A549 (cell line): ENCODE results near the gene FUBP1.

ENCODE experiments used
- BHLHE40 ChIP-seq: IDR thresholded peaks from 2 replicates; pipeline ENCODE4 v1.6.1; 2012; ENCODE audit warnings: low read depth, low read length, inconsistent platforms
- CBX2 ChIP-seq: fragments of 200-600 bp; sonication (generic); IDR thresholded peaks from 2 replicates; pipeline ENCODE4 v1.6.1; 2016; ENCODE audit warnings: low read depth, mild to moderate bottlenecking, borderline replicate concordance
- CHD2 ChIP-seq: fragments of 150-350 bp; IDR thresholded peaks from 2 replicates; pipeline ENCODE4 v1.6.1; 2014; ENCODE audit warnings: low read length; ENCODE audit not compliant: partially characterized antibody
- CTCF ChIP-seq: fragments of >200 bp; sonication (Bioruptor Twin); formaldehyde crosslinking; IDR thresholded peaks from 3 replicates; pipeline ENCODE4 v1.5.1; 2016
- KDM1A ChIP-seq: fragments of 200-600 bp; sonication (generic); IDR thresholded peaks from 2 replicates; pipeline ENCODE4 v1.6.1; 2016; ENCODE audit warnings: low read depth, mild to moderate bottlenecking
- MAFK ChIP-seq: fragments of 450-650 bp; IDR thresholded peaks from 2 replicates; pipeline ENCODE4 v1.6.1; 2014; ENCODE audit not compliant: partially characterized antibody
- ZC3H11A ChIP-seq: fragments of 450-650 bp; IDR thresholded peaks from 2 replicates; pipeline ENCODE4 v1.6.1; 2014; ENCODE audit warnings: antibody characterized with exemption, mild to moderate bottlenecking

- TF ChIP-seq CTCF: no peak
- TF ChIP-seq CHD2: no peak
- TF ChIP-seq CBX2: no peak
- TF ChIP-seq MAFK: no peak
- TF ChIP-seq KDM1A: no peak
- no peak for TF ChIP-seq BHLHE40
- TF ChIP-seq ZC3H11A: no peak
Observed at GRCh38 chr1:77984629-77985028, 5.8 kb upstream of the FUBP1 start.
